NB4 (cell line): ENCODE results near the gene TFG.

Experiments used
- DNase-seq: peaks from one replicate; pipeline ENCODE4 v3.0.0; 2010; ENCODE audit warnings: low read depth
- H3K4me3 ChIP-seq: one replicate; pipeline ENCODE4 v1.5.1; 2011; ENCODE audit warnings: mild to moderate bottlenecking, low read depth, low read length, moderate library complexity
- MAX ChIP-seq: IDR thresholded peaks from 2 replicates; pipeline ENCODE4 v1.6.1; 2011; ENCODE audit warnings: low read depth, low read length
- MYC ChIP-seq: IDR thresholded peaks from 2 replicates; pipeline ENCODE4 v1.6.1; 2011; ENCODE audit warnings: low read depth, low read length
- POLR2A ChIP-seq: IDR thresholded peaks from 2 replicates; pipeline ENCODE4 v1.6.1; 2011; ENCODE audit warnings: mild to moderate bottlenecking; ENCODE audit not compliant: insufficient read length; ENCODE audit errors: extremely low read depth
- TF ChIP-seq, protein P1 (sequence below): IDR thresholded peaks from one replicate; pipeline ENCODE4 v1.5.1; 2012; ENCODE audit warnings: low read depth, low read length

Gene TFG

GRCh38 chr3:100726706-100727105, 17.4 kb downstream of the TFG start:
- no peak overlapping the region for H3K4me3 ChIP-seq
- TF ChIP-seq MAX (no peak), MYC (no peak), POLR2A (no peak)
- TF ChIP-seq, protein P1, sequence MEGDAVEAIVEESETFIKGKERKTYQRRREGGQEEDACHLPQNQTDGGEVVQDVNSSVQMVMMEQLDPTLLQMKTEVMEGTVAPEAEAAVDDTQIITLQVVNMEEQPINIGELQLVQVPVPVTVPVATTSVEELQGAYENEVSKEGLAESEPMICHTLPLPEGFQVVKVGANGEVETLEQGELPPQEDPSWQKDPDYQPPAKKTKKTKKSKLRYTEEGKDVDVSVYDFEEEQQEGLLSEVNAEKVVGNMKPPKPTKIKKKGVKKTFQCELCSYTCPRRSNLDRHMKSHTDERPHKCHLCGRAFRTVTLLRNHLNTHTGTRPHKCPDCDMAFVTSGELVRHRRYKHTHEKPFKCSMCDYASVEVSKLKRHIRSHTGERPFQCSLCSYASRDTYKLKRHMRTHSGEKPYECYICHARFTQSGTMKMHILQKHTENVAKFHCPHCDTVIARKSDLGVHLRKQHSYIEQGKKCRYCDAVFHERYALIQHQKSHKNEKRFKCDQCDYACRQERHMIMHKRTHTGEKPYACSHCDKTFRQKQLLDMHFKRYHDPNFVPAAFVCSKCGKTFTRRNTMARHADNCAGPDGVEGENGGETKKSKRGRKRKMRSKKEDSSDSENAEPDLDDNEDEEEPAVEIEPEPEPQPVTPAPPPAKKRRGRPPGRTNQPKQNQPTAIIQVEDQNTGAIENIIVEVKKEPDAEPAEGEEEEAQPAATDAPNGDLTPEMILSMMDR, result no peak
- no peak for DNase-seq

GRCh38 chr3:100730524-100730923, 21.2 kb downstream of the TFG start:
- no peak for DNase-seq
- H3K4me3 ChIP-seq, result no peak overlapping the region
- TF ChIP-seq POLR2A, result no peak
- TF ChIP-seq MAX, result no peak
- TF ChIP-seq, protein P1, result no peak
- no peak for TF ChIP-seq MYC

DNA sequence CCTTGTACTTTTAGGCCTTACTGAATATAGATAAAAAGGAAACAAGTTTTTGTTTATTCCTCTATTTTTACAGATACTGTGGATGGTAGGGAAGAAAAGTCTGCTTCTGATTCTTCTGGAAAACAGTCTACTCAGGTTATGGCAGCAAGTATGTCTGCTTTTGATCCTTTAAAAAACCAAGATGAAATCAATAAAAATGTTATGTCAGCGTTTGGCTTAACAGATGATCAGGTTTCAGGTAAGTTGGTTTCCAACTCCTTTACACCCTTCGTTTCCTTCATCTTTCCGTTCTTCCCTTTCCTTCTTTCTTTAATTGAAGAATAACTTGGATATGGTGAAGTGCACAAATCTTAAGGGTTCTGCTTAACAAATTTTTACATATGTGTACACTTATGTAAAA, 23.1 kb downstream of the TFG start:
- no peak overlapping the region for H3K4me3 ChIP-seq
- DNase-seq, result no peak
- TF ChIP-seq POLR2A, result no peak
- TF ChIP-seq MAX, result no peak
- TF ChIP-seq MYC, result no peak
- TF ChIP-seq, protein P1, result no peak

- DNase-seq, result peak; percentile 20
- no peak for TF ChIP-seq MAX
- TF ChIP-seq, protein P1, result peak; percentile 22
- no peak overlapping the region for H3K4me3 ChIP-seq
These were observed 28.0 kb downstream of the TFG start for GRCh38 chr3:100737334-100737733.

- DNase-seq, result no peak
These were observed 30.9 kb downstream of the TFG start for GRCh38 chr3:100740207-100740606.

DNA sequence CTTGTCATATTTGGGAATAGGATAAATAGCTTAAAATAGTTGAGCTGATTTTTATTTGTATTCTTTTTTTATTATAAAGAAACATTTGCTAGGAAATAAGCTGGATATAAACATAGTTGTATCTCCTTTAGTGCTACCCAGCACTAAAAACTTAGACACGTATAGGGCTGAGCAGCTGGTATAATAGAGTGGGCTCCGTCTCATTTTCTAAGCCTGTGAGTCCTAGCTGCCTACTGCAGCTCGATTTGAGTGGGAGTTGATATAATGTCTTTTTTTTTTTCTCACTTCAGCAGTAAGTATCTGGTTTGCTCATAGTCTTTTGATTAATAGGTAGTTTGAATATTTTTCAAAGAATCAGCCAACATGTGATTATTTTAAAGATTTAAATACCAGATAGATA, 34.2 kb downstream of the TFG start:
- no peak for DNase-seq
- no peak overlapping the region for H3K4me3 ChIP-seq
- TF ChIP-seq MYC (no peak), POLR2A (no peak), MAX (no peak)
- TF ChIP-seq, protein P1, result no peak

More at GRCh38 chr3:100740207-100740606, 30.9 kb downstream of the TFG start:
- TF ChIP-seq POLR2A, result no peak
- no peak for TF ChIP-seq MYC
- no peak for TF ChIP-seq MAX
- TF ChIP-seq, protein P1, result no peak
- H3K4me3 ChIP-seq, result no peak overlapping the region
